ENCODE data around the gene ZDHHC14. TPM values are rescaled to one million over a fixed set of nuclear protein-coding genes. Genes with fewer than 3 reads are reported as not detected.

Gene ZDHHC14
- total RNA-seq, 4 donors from 2014 or later: 6.2 to 20.6 (median 15.1) TPM

GRCh38 chr6:157337751-157338150 is 43.2 kb upstream of the ZDHHC14 start:
- Histone ChIP-seq H3K4me1 (no peaks in the 10 kb centered on the region), H3K36me3 (no peaks in the 10 kb centered on the region), H3K27ac (no peak overlapping the region), H3K9me3 (no peaks in the 10 kb centered on the region), H3K4me3 (replicated peaks in 1 of 3) (no peak overlapping the region), H3K27me3 (no peaks in the 10 kb centered on the region)
- 76% methylated on average over 2 of the region's 2 CpGs for WGBS, 2 donors
- intact Hi-C loops (cut with DNase I): no loop called here
- TF ChIP-seq POLR2A (IDR thresholded peaks at IDR 0.05) (no peak), CTCF (IDR thresholded peaks at IDR 0.05) (no peak)
- DNase-seq: no peak

- DNase-seq: no peak
- Histone ChIP-seq H3K27ac (no peak overlapping the region), H3K36me3 (no peaks in the 10 kb centered on the region), H3K4me3 (replicated peaks in 1 of 3) (no peak overlapping the region), H3K9me3 (no peaks in the 10 kb centered on the region), H3K27me3 (no peaks in the 10 kb centered on the region), H3K4me1 (no peaks in the 10 kb centered on the region)
- 71 to 100% methylated on average over 1 of the region's 1 CpG for WGBS, 2 donors
- intact Hi-C loops (cut with DNase I): no loop called here
- no peak for TF ChIP-seq CTCF (IDR thresholded peaks at IDR 0.05)
- no peak for TF ChIP-seq POLR2A (IDR thresholded peaks at IDR 0.05)
Observed at GRCh38 chr6:157339432-157339831, 41.6 kb upstream of the ZDHHC14 start.

GRCh38 chr6:157343732-157344131 is 37.3 kb upstream of the ZDHHC14 start:
- 32 to 37% methylated on average over 4 of the region's 4 CpGs for WGBS, 2 donors
- peak; percentile 36 to 46 for DNase-seq
- Histone ChIP-seq H3K36me3 (no peaks in the 10 kb centered on the region), H3K9me3 (no peaks in the 10 kb centered on the region), H3K27ac (no peak overlapping the region), H3K27me3 (no peaks in the 10 kb centered on the region), H3K4me3 (replicated peaks in 1 of 3) (no peak overlapping the region), H3K4me1 (no peaks in the 10 kb centered on the region)
- TF ChIP-seq POLR2A (IDR thresholded peaks at IDR 0.05) (no peak), CTCF (IDR thresholded peaks at IDR 0.05) (no peak)
- intact Hi-C loops (cut with DNase I): no loop called here

GRCh38 chr6:157346373-157346772 is 34.6 kb upstream of the ZDHHC14 start:
- no peak for DNase-seq
- intact Hi-C loops (cut with DNase I): no loop called here
- no peak overlapping the region for H3K27ac ChIP-seq

GRCh38 chr6:157358287-157358686 is 22.7 kb upstream of the ZDHHC14 start:
- TF ChIP-seq CTCF (IDR thresholded peaks at IDR 0.05) (no peak), POLR2A (IDR thresholded peaks at IDR 0.05) (no peak)
- WGBS, 2 donors: 82 to 85% methylated on average over 8 of the region's 8 CpGs
- intact Hi-C loops (cut with DNase I): no loop called here

More at GRCh38 chr6:157346373-157346772, 34.6 kb upstream of the ZDHHC14 start:
- no peaks in the 10 kb centered on the region for H3K9me3 ChIP-seq
- TF ChIP-seq CTCF (IDR thresholded peaks at IDR 0.05): no peak
- TF ChIP-seq POLR2A (IDR thresholded peaks at IDR 0.05): no peak
- H3K27me3 ChIP-seq: no peaks in the 10 kb centered on the region
- no peaks in the 10 kb centered on the region for H3K4me1 ChIP-seq
- no peak overlapping the region for H3K4me3 ChIP-seq (replicated peaks in 1 of 3)
- H3K36me3 ChIP-seq: no peaks in the 10 kb centered on the region
- 87 to 90% methylated on average over 2 of the region's 2 CpGs for WGBS, 2 donors

More at GRCh38 chr6:157358287-157358686, 22.7 kb upstream of the ZDHHC14 start:
- no peak overlapping the region for H3K27ac ChIP-seq
- no peak for DNase-seq
- no peak overlapping the region for H3K4me3 ChIP-seq (replicated peaks in 1 of 3)
- H3K27me3 ChIP-seq: no peaks in the 10 kb centered on the region
- H3K4me1 ChIP-seq: no peaks in the 10 kb centered on the region
- H3K9me3 ChIP-seq: no peaks in the 10 kb centered on the region
- no peaks in the 10 kb centered on the region for H3K36me3 ChIP-seq

Data from thyroid gland (tissue), 4 donors.